RWPE2 (cell line): ENCODE results near the gene FMN1.

Source experiments
- ATAC-seq: fragments of 200-7000 bp; cut with Tn5 transposase; 3 replicates; pipeline ENCODE4 v1.9.1; 2021; ENCODE audit warnings: low read depth
- DNase-seq: peaks from one replicate; pipeline ENCODE4 v3.0.0-alpha.2; 2020; ENCODE audit warnings: low spot score
- H3K27ac ChIP-seq: fragments of 450-650 bp; 2 replicates; pipeline ENCODE4 v1.5.1; 2017; ENCODE audit warnings: mild to moderate bottlenecking; ENCODE audit not compliant: poor library complexity, severe bottlenecking
- H3K27me3 ChIP-seq: fragments of 250-450 bp; sonication (Bioruptor Pico); 2 replicates; pipeline ENCODE4 v1.5.1; 2021; ENCODE audit warnings: mild to moderate bottlenecking, moderate library complexity; ENCODE audit not compliant: insufficient read depth, poor library complexity, severe bottlenecking
- H3K36me3 ChIP-seq: fragments of 250-450 bp; sonication (Bioruptor Pico); 2 replicates; pipeline ENCODE4 v1.5.1; 2020; ENCODE audit warnings: low read depth, mild to moderate bottlenecking, moderate library complexity
- H3K4me1 ChIP-seq: fragments of 250-450 bp; sonication (Bioruptor Pico); 2 replicates; pipeline ENCODE4 v1.5.1; 2021; ENCODE audit warnings: mild to moderate bottlenecking, moderate library complexity; ENCODE audit not compliant: insufficient read depth, poor library complexity, severe bottlenecking
- H3K4me3 ChIP-seq: fragments of 250-450 bp; sonication (Bioruptor Pico); 2 replicates; pipeline ENCODE4 v1.5.1; 2021; ENCODE audit warnings: mild to moderate bottlenecking, moderate library complexity; ENCODE audit not compliant: severe bottlenecking
- H3K9me3 ChIP-seq: fragments of 250-450 bp; sonication (Bioruptor Pico); 2 replicates; pipeline ENCODE4 v1.5.1; 2021; ENCODE audit warnings: mild to moderate bottlenecking, moderate library complexity; ENCODE audit not compliant: severe bottlenecking
- CTCF ChIP-seq: fragments of 450-650 bp; IDR thresholded peaks from one replicate; pipeline ENCODE4 v1.5.1; 2017; ENCODE audit warnings: mild to moderate bottlenecking, moderate library complexity; ENCODE audit not compliant: poor library complexity, severe bottlenecking

FMN1 gene

GRCh38 chr15:33022629-33023028 lies 171.9 kb downstream of the FMN1 start:
- ATAC-seq (peak; percentile 96), DNase-seq (peak; percentile 78)
- no peak for TF ChIP-seq CTCF

GRCh38 chr15:33021806-33022389 lies 172.6 kb downstream of the FMN1 start:
- peaks cover 13% of the 10 kb centered on the region for H3K4me1 ChIP-seq
- no peaks in the 10 kb centered on the region for H3K27me3 ChIP-seq
- no peak overlapping the region for H3K4me3 ChIP-seq
- no peaks in the 10 kb centered on the region for H3K9me3 ChIP-seq
- ATAC-seq = peak; percentile 61; the same call in 2 of the 3 replicates
- peak; percentile 98 for TF ChIP-seq CTCF
- no peaks in the 10 kb centered on the region for H3K36me3 ChIP-seq
- no peak for DNase-seq
- peak overlapping the region; percentile 78 for H3K27ac ChIP-seq

More at GRCh38 chr15:33022629-33023028, 171.9 kb downstream of the FMN1 start:
- Histone ChIP-seq H3K27ac (peak overlapping the region; percentile 78), H3K36me3 (no peaks in the 10 kb centered on the region), H3K4me1 (peaks cover 13% of the 10 kb centered on the region), H3K9me3 (no peaks in the 10 kb centered on the region), H3K27me3 (no peaks in the 10 kb centered on the region), H3K4me3 (no peak overlapping the region)

GRCh38 chr15:33019354-33019981 lies 175.0 kb downstream of the FMN1 start:
- Histone ChIP-seq H3K27ac (no peak overlapping the region), H3K9me3 (no peaks in the 10 kb centered on the region), H3K27me3 (no peaks in the 10 kb centered on the region), H3K4me3 (no peak overlapping the region), H3K36me3 (no peaks in the 10 kb centered on the region), H3K4me1 (peaks cover 13% of the 10 kb centered on the region)
- no peak for ATAC-seq
- TF ChIP-seq CTCF = no peak
- DNase-seq = no peak

- H3K4me3 ChIP-seq = no peak overlapping the region
- no peaks in the 10 kb centered on the region for H3K36me3 ChIP-seq
- TF ChIP-seq CTCF = no peak
- H3K9me3 ChIP-seq = no peaks in the 10 kb centered on the region
- ATAC-seq (no peak), DNase-seq (no peak)
- H3K4me1 ChIP-seq = peaks cover 13% of the 10 kb centered on the region
- no peak overlapping the region for H3K27ac ChIP-seq
- no peaks in the 10 kb centered on the region for H3K27me3 ChIP-seq
Observed at GRCh38 chr15:33016405-33017024, 178.0 kb downstream of the FMN1 start.
